Trophoblast cell (in vitro differentiated cells and primary cell): Measurements from ENCODE around the gene GTF3C4.

ENCODE experiments used
- DNase-seq, 2 donors: peaks; one replicate each; pipeline ENCODE4 v3.0.0-alpha.2; 2016
- H2AFZ ChIP-seq: 2 replicates; pipeline ENCODE4 v1.6.1; 2013; ENCODE audit warnings: low read length, moderate library complexity, mild to moderate bottlenecking; ENCODE audit not compliant: insufficient read depth, poor library complexity
- H2AK5ac ChIP-seq: 2 replicates; pipeline ENCODE4 v1.6.1; 2013; ENCODE audit warnings: mild to moderate bottlenecking, low read length
- H2BK120ac ChIP-seq: 2 replicates; pipeline ENCODE4 v1.6.1; 2013; ENCODE audit warnings: low read length, mild to moderate bottlenecking, moderate library complexity; ENCODE audit not compliant: insufficient read depth, poor library complexity
- H2BK12ac ChIP-seq: 2 replicates; pipeline ENCODE4 v1.6.1; 2013; ENCODE audit warnings: mild to moderate bottlenecking, low read length, moderate library complexity
- H2BK5ac ChIP-seq: 2 replicates; pipeline ENCODE4 v1.6.1; 2013; ENCODE audit warnings: low read length, low read depth, moderate library complexity, mild to moderate bottlenecking; ENCODE audit not compliant: poor library complexity
- H3K14ac ChIP-seq: 2 replicates; pipeline ENCODE4 v1.6.1; 2013; ENCODE audit warnings: mild to moderate bottlenecking, low read length
- H3K18ac ChIP-seq: 2 replicates; pipeline ENCODE4 v1.6.1; 2013; ENCODE audit warnings: mild to moderate bottlenecking, low read length
- H3K23ac ChIP-seq: 2 replicates; pipeline ENCODE4 v1.6.1; 2013; ENCODE audit warnings: low read length
- H3K27ac ChIP-seq: 2 replicates; pipeline ENCODE4 v1.5.1; 2013; ENCODE audit warnings: low read depth, mild to moderate bottlenecking, inconsistent platforms, low read length, moderate library complexity
- H3K27me3 ChIP-seq: 2 replicates; pipeline ENCODE4 v1.6.1; 2013; ENCODE audit warnings: inconsistent platforms, mild to moderate bottlenecking, low read length, moderate library complexity; ENCODE audit not compliant: insufficient read depth
- H3K36me3 ChIP-seq, 2 experiments: 1 replicate in 1 of 2; 2 replicates in 1 of 2; pipeline ENCODE4 v1.6.1; 2013; ENCODE audit warnings: low read length in 2 of 2, mild to moderate bottlenecking in 2 of 2, moderate library complexity in 1 of 2; ENCODE audit not compliant: insufficient read depth in 2 of 2, control insufficient read depth in 1 of 2
- H3K4ac ChIP-seq: 2 replicates; pipeline ENCODE4 v1.6.1; 2013; ENCODE audit warnings: low read depth, mild to moderate bottlenecking, low read length, moderate library complexity
- H3K4me1 ChIP-seq, 2 experiments: 1 replicate in 1 of 2; 2 replicates in 1 of 2; pipeline ENCODE4 v1.6.1; 2013; ENCODE audit warnings: low read length in 2 of 2, mild to moderate bottlenecking in 2 of 2, moderate library complexity in 1 of 2; ENCODE audit not compliant: insufficient read depth in 2 of 2, control insufficient read depth in 1 of 2
- H3K4me2 ChIP-seq: 2 replicates; pipeline ENCODE4 v1.6.1; 2013; ENCODE audit warnings: inconsistent platforms, mild to moderate bottlenecking, low read length, moderate library complexity
- H3K4me3 ChIP-seq: 2 replicates; pipeline ENCODE4 v1.5.1; 2013; ENCODE audit warnings: mild to moderate bottlenecking, low read depth, low read length, inconsistent platforms
- H3K79me1 ChIP-seq: one replicate; pipeline ENCODE4 v1.6.1; 2013; ENCODE audit warnings: low read length
- H3K79me2 ChIP-seq: 2 replicates; pipeline ENCODE4 v1.6.1; 2013; ENCODE audit warnings: low read length, mild to moderate bottlenecking; ENCODE audit not compliant: control insufficient read depth, insufficient read depth, poor library complexity
- H3K9ac ChIP-seq: 2 replicates; pipeline ENCODE4 v1.6.1; 2013; ENCODE audit warnings: mild to moderate bottlenecking, low read length
- H3K9me3 ChIP-seq: 2 replicates; pipeline ENCODE4 v1.6.1; 2013; ENCODE audit warnings: low read depth, mild to moderate bottlenecking, control low read depth, inconsistent platforms, low read length; ENCODE audit not compliant: insufficient read depth
- H4K12ac ChIP-seq: 2 replicates; pipeline ENCODE4 v1.6.1; 2013; ENCODE audit warnings: low read depth, mild to moderate bottlenecking, low read length, moderate library complexity
- H4K8ac ChIP-seq: 2 replicates; pipeline ENCODE4 v1.6.1; 2013; ENCODE audit warnings: low read depth, mild to moderate bottlenecking, low read length, moderate library complexity
- H4K91ac ChIP-seq: one replicate; pipeline ENCODE4 v1.6.1; 2013; ENCODE audit warnings: low read depth, mild to moderate bottlenecking, low read length, moderate library complexity
- WGBS: extraction: QIAGEN DNeasy Blood & Tissue Kit; methylation state at CpG from one replicate; pipeline ENCODE4 v1.1.7; 2013; ENCODE audit warnings: missing lambda C conversion rate; ENCODE audit not compliant: insufficient read length, insufficient coverage; ENCODE audit errors: extremely low coverage; 5-methylcytosine and 5-hydroxymethylcytosine counted together

Gene GTF3C4

DNA sequence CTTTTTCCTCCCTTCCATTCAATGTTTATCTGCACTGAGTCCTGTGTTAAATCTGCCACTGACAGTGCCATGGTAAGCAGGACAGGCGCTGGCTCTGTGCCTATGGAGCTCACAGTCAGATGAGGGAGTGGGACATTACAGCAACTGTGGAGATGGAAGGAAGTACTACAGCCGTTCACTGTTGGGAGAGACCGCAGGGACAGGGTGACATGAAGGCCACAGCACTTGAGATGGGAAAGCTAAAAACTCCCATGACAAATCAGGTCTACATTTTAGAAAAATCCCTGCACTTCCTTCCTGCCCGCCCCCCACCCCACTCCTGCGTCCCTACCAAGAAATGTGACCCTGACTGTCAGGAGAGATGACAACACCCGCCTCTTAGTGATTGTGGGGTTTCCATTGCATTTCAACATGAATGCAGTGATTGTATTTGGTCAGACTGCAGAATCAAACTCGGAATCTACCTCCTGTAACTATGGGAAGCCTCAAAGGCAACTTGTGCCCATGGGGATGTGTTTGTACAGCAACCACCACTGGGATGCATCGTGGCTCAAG lies 56.4 kb downstream of the GTF3C4 start:
- H3K79me1 ChIP-seq, result no peaks in the 10 kb centered on the region
- no peak overlapping the region for H3K4ac ChIP-seq
- H3K4me2 ChIP-seq, result no peak overlapping the region
- H3K4me3 ChIP-seq, result no peak overlapping the region
- H3K27ac ChIP-seq, result no peak overlapping the region
- H2AK5ac ChIP-seq, result no peak overlapping the region
- H3K9ac ChIP-seq, result no peak overlapping the region
- no peaks in the 10 kb centered on the region for H3K4me1 ChIP-seq
- H2BK5ac ChIP-seq, result no peak overlapping the region
- DNase-seq, result no peak
- no CpG with 5 or more reads among the region's 8 CpGs for WGBS
- no peaks in the 10 kb centered on the region for H3K36me3 ChIP-seq
- no peak overlapping the region for H2BK120ac ChIP-seq
- H2AFZ ChIP-seq, result no peak overlapping the region
- no peak overlapping the region for H3K18ac ChIP-seq
- no peak overlapping the region for H3K14ac ChIP-seq
- no peak overlapping the region for H4K8ac ChIP-seq
- no peaks in the 10 kb centered on the region for H3K79me2 ChIP-seq
- no peak overlapping the region for H3K23ac ChIP-seq
- H3K9me3 ChIP-seq, result peaks cover 5% of the 10 kb centered on the region
- H2BK12ac ChIP-seq, result no peak overlapping the region
- no peaks in the 10 kb centered on the region for H3K27me3 ChIP-seq
- no peak overlapping the region for H4K91ac ChIP-seq
- no peak overlapping the region for H4K12ac ChIP-seq

DNA sequence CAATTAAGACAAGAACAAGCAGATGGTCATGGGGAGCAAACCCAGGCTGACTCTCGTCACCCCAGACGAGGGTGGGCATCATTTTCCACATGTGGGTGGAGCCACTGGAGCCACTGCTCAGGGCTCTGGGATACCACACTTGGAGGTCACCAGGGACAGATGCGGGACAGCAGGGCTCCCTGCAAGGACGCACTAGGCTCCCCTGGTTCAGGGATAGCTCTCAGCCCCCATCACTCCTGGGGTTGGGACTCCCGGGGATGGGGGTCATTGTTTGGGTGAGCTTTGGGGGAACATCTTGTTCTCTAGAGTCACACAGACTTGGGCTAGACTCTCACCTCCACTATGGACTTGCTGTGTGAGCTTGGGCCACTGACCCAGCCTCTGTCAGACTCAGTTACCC lies 57.8 kb downstream of the GTF3C4 start:
- H4K12ac ChIP-seq, result no peak overlapping the region
- no peaks in the 10 kb centered on the region for H3K79me1 ChIP-seq
- H3K27ac ChIP-seq, result no peak overlapping the region
- H3K18ac ChIP-seq, result no peak overlapping the region
- H3K36me3 ChIP-seq, result no peaks in the 10 kb centered on the region
- H4K8ac ChIP-seq, result no peak overlapping the region
- peaks cover 2% of the 10 kb centered on the region for H3K9me3 ChIP-seq
- H3K14ac ChIP-seq, result no peak overlapping the region
- no peak overlapping the region for H3K4me3 ChIP-seq
- no peak overlapping the region for H2AFZ ChIP-seq
- WGBS, result no CpG with 5 or more reads among the region's 5 CpGs
- DNase-seq, result no peak
- no peak overlapping the region for H3K9ac ChIP-seq
- no peaks in the 10 kb centered on the region for H3K79me2 ChIP-seq
- peaks cover 3 to 4% of the 10 kb centered on the region in 2 experiments for H3K4me1 ChIP-seq
- H3K4me2 ChIP-seq, result no peak overlapping the region
- H2AK5ac ChIP-seq, result no peak overlapping the region
- H3K23ac ChIP-seq, result no peak overlapping the region
- H2BK5ac ChIP-seq, result no peak overlapping the region
- H2BK12ac ChIP-seq, result no peak overlapping the region
- no peak overlapping the region for H2BK120ac ChIP-seq
- no peak overlapping the region for H4K91ac ChIP-seq
- H3K4ac ChIP-seq, result no peak overlapping the region
- no peaks in the 10 kb centered on the region for H3K27me3 ChIP-seq

DNA sequence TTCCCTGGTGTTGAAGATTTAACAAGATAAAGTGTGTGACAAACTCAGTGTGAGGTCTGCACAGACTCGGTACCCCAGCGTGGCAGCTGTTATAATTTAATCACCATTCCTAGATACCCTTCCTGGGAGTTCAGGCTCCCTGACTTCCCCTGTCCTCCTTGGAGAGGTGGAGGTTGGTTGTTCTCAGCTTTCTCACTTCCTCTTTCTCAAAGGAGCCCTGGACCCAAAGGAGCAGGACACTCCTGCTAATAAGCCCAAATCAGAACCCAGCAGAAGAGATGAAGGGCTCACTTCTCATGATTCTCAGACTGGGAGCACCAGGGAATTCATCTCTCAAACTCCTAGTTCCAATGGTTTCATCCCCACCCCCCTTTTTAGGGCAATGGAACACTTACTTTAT lies 58.2 kb downstream of the GTF3C4 start:
- Histone ChIP-seq H3K23ac (no peak overlapping the region), H3K79me2 (no peaks in the 10 kb centered on the region), H4K8ac (no peak overlapping the region), H3K27ac (no peak overlapping the region), H3K9me3 (peaks cover 2% of the 10 kb centered on the region), H2AFZ (no peak overlapping the region), H3K4ac (no peak overlapping the region), H3K4me2 (no peak overlapping the region), H2AK5ac (no peak overlapping the region), H3K27me3 (no peaks in the 10 kb centered on the region), H3K9ac (no peak overlapping the region), H3K79me1 (no peaks in the 10 kb centered on the region), H3K4me3 (no peak overlapping the region), H3K36me3 (no peaks in the 10 kb centered on the region), H4K12ac (no peak overlapping the region), H3K4me1 (peaks cover 3 to 4% of the 10 kb centered on the region in 2 experiments), H2BK5ac (no peak overlapping the region), H3K14ac (no peak overlapping the region), H2BK120ac (no peak overlapping the region), H4K91ac (no peak overlapping the region), H2BK12ac (no peak overlapping the region), H3K18ac (no peak overlapping the region)
- no peak for DNase-seq
- WGBS, result no CpG with 5 or more reads among the region's 2 CpGs

DNA sequence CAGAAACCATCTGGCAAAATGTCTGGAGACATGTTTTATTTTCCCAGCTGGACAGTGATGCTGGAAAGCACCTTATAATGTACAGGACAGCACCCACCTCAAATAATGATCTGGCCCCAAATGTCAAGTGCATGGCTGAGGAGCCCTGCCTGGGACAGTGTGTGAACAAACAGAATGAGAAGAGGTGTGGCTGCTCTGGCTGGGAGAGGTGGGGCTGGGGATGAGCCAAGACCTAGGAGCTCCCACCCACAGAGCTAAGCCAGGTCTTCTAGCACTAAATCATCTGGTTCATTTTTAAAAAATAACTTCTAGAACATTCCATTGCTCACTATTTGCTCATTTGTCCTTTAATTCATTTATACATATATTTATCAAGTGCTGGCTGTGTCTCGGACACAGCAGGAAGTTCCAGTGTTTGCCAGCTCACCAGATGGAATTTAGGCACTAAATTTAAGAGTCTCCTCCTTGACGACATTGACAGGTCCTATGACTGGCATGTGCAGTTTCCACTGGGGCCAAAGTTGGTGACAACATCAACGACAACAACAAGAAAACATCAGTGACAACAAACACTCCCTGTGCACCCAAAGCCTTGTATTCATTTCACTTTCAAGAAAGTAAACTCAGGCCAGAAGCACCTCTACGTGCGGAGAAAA lies 59.1 kb downstream of the GTF3C4 start:
- Histone ChIP-seq H3K4me1 (peaks cover 3 to 4% of the 10 kb centered on the region in 2 experiments), H3K4me2 (no peak overlapping the region), H4K91ac (no peak overlapping the region), H4K12ac (no peak overlapping the region), H3K79me2 (no peaks in the 10 kb centered on the region), H4K8ac (no peak overlapping the region), H2BK12ac (no peak overlapping the region), H2AFZ (no peak overlapping the region), H3K4ac (no peak overlapping the region), H3K79me1 (no peaks in the 10 kb centered on the region), H3K27me3 (no peaks in the 10 kb centered on the region), H3K18ac (no peak overlapping the region), H2BK5ac (no peak overlapping the region), H2BK120ac (no peak overlapping the region), H3K27ac (no peak overlapping the region), H3K14ac (no peak overlapping the region), H3K23ac (no peak overlapping the region), H3K9me3 (no peaks in the 10 kb centered on the region), H3K36me3 (no peaks in the 10 kb centered on the region), H3K4me3 (no peak overlapping the region), H3K9ac (no peak overlapping the region), H2AK5ac (no peak overlapping the region)
- no CpG with 5 or more reads among the region's 5 CpGs for WGBS
- DNase-seq, result no peak
